WTC11 (cell line): Measurements from ENCODE around the gene MRTFB.

Experiments used
- CDX4 ChIP-seq: fragments of 250-450 bp; sonication (Bioruptor Pico); IDR thresholded peaks from 2 replicates; pipeline ENCODE4 v1.9.0; 2021; ENCODE audit warnings: moderate library complexity, mild to moderate bottlenecking, inconsistent platforms, borderline replicate concordance
- CTCF ChIP-seq: fragments of 200-600 bp; IDR thresholded peaks from 2 replicates; pipeline ENCODE4 v1.8.0; 2022; ENCODE audit warnings: antibody characterized with exemption
- ZNF121 ChIP-seq: sonication (generic); formaldehyde crosslinking; IDR thresholded peaks from 2 replicates; pipeline ENCODE4 v1.8.0; 2023; ENCODE audit warnings: missing genetic modification reagents

GRCh38 chr16:14148016-14148415 lies 76.9 kb downstream of the MRTFB start:
- TF ChIP-seq ZNF121 (CRISPR knock-in tag) (no peak), CDX4 (no peak), CTCF (no peak)
